Measurements from ENCODE around the gene ZBTB20. TPM values are rescaled to one million over a fixed set of nuclear protein-coding genes. Genes with fewer than 3 reads are reported as not detected.

ZBTB20 gene
- total and polyA plus RNA-seq, 3 experiments from 2014 or later = 6.3 to 25.6 (median 6.5) TPM

DNA sequence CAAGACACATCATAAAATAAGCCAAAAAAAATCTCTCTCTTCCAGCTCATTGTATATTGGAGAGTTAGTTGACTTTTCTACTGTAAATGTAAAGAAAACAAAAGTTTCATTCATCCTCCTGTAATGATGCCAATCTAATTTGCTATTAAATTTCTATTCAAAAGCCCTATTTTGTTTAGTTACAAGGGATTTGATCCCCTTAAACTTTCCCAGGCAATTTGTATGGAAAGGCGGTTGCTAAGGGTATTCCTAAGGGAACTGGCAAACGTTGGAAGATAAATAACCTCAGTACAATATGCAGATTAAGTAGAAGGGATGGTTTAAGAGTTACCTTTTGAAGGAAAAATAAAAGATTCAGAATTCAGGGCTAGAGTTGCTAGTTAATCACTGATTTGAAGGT, 500.6 kb downstream of the ZBTB20 start:
- POLR2A ChIA-PET = no interaction called here
- Mint-ChIP-seq H3K4me1 (peaks cover 0 to 9% (median 7%) of the 10 kb centered on the region in 3 donors), H3K27me3 (no peaks in the 10 kb centered on the region), H3K9me3 (no peaks in the 10 kb centered on the region), H3K27ac (no peak overlapping the region), H3K36me3 (peaks cover 2 to 27% (median 5%) of the 10 kb centered on the region in 3 donors), H3K4me3 (no peak overlapping the region)
- Histone ChIP-seq H3K36me3 (ENCODE audit: insufficient read depth, low read length) (no peaks in the 10 kb centered on the region), H3K4me3 (ENCODE audit: low read length) (no peak overlapping the region), H3K9me3 (ENCODE audit: low read length) (no peaks in the 10 kb centered on the region), H3K27me3 (ENCODE audit: insufficient read depth, low read length, poor library complexity, severe bottlenecking) (no peaks in the 10 kb centered on the region), H3K4me1 (ENCODE audit: insufficient read depth, low read length) (no peaks in the 10 kb centered on the region), H3K27ac (ENCODE audit: low read depth, low read length) (no peak overlapping the region)
- DNase-seq = no peak
- CTCF ChIA-PET = no interaction called here

- POLR2A ChIA-PET = no interaction called here
- Mint-ChIP-seq H3K9me3 (no peaks in the 10 kb centered on the region), H3K36me3 (peaks cover 2 to 27% (median 5%) of the 10 kb centered on the region in 3 donors), H3K27me3 (no peaks in the 10 kb centered on the region), H3K4me1 (peaks cover 0 to 4% (median 0%) of the 10 kb centered on the region in 3 donors), H3K4me3 (no peak overlapping the region), H3K27ac (no peak overlapping the region)
- Histone ChIP-seq H3K4me3 (ENCODE audit: low read length) (no peak overlapping the region), H3K9me3 (ENCODE audit: low read length) (no peaks in the 10 kb centered on the region), H3K36me3 (ENCODE audit: insufficient read depth, low read length) (no peaks in the 10 kb centered on the region), H3K27ac (ENCODE audit: low read depth, low read length) (no peak overlapping the region), H3K27me3 (ENCODE audit: insufficient read depth, low read length, poor library complexity, severe bottlenecking) (no peaks in the 10 kb centered on the region), H3K4me1 (ENCODE audit: insufficient read depth, low read length) (no peaks in the 10 kb centered on the region)
- no peak for DNase-seq
- CTCF ChIA-PET = no interaction called here
Observed at GRCh38 chr3:114645392-114645791, 501.7 kb downstream of the ZBTB20 start.

DNA sequence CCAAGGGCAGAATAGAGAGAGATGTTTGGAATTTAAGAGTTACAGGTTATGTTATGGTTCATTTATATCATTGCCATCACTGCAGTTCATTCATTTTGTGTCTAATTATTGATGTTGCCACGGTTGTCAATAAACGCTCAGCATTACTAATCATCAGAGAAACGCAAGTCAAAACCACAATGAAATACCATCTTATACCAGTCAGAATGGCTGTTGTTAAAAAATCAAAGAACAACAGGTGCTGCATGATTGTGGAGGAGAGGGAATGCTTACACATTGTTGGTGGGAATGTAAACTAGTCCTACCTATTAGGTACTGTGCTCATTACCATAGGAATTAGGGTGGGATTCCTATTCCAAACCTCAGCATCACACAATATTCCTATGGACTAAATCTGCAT, 502.7 kb downstream of the ZBTB20 start:
- Mint-ChIP-seq H3K4me1 (peaks cover 0 to 3% (median 0%) of the 10 kb centered on the region in 3 donors), H3K27me3 (no peaks in the 10 kb centered on the region), H3K27ac (no peak overlapping the region), H3K4me3 (no peak overlapping the region), H3K36me3 (peaks cover 2 to 32% (median 5%) of the 10 kb centered on the region in 3 donors), H3K9me3 (no peaks in the 10 kb centered on the region)
- ChIA-PET CTCF (no interaction called here), POLR2A (interaction anchor here (0.6 kb wide), 1 partner anchor 132 kb away, joined by 3 read pairs; no protein-coding TSS in a partner anchor)
- Histone ChIP-seq H3K4me1 (ENCODE audit: insufficient read depth, low read length) (no peaks in the 10 kb centered on the region), H3K9me3 (ENCODE audit: low read length) (no peaks in the 10 kb centered on the region), H3K36me3 (ENCODE audit: insufficient read depth, low read length) (no peaks in the 10 kb centered on the region), H3K4me3 (ENCODE audit: low read length) (no peak overlapping the region), H3K27me3 (ENCODE audit: insufficient read depth, low read length, poor library complexity, severe bottlenecking) (no peaks in the 10 kb centered on the region), H3K27ac (ENCODE audit: low read depth, low read length) (no peak overlapping the region)
- no peak for DNase-seq

GRCh38 chr3:114642951-114643741, 503.9 kb downstream of the ZBTB20 start:
- H3K27ac Mint-ChIP-seq = no peak overlapping the region
- no peaks in the 10 kb centered on the region for H3K4me1 ChIP-seq (ENCODE audit: insufficient read depth, low read length)
- no peaks in the 10 kb centered on the region for H3K36me3 ChIP-seq (ENCODE audit: insufficient read depth, low read length)
- H3K9me3 ChIP-seq (ENCODE audit: low read length) = no peaks in the 10 kb centered on the region
- ChIA-PET CTCF (no interaction called here), POLR2A (no interaction called here)
- no peaks in the 10 kb centered on the region for H3K27me3 Mint-ChIP-seq
- H3K4me3 ChIP-seq (ENCODE audit: low read length) = no peak overlapping the region
- no peak for DNase-seq
- H3K36me3 Mint-ChIP-seq = peaks cover 6 to 38% (median 7%) of the 10 kb centered on the region in 3 donors
- H3K4me1 Mint-ChIP-seq = no peaks in the 10 kb centered on the region
- H3K27me3 ChIP-seq (ENCODE audit: insufficient read depth, low read length, poor library complexity, severe bottlenecking) = no peaks in the 10 kb centered on the region
- H3K27ac ChIP-seq (ENCODE audit: low read depth, low read length) = no peak overlapping the region
- peaks cover 0 to 9% (median 2%) of the 10 kb centered on the region in 5 donors for H3K9me3 Mint-ChIP-seq
- no peak overlapping the region for H3K4me3 Mint-ChIP-seq

DNA sequence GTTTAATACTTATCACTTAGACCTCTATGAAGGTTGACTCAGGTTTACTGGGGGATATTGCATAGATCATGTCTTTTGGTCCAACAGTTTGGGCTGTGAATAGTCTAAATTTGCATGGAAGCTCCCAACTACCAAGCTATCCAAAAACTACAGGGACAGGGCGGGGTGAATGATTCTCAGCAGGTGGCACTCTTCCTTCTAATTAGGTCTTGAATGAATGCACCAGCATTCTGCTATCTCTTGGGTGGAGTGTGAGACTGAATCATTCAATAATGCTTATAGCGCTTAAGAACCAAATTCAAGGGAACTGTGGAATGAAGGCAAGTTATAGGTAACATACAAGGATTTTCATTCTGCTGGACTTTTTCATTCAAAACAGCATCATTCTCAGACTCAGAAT, 507.0 kb downstream of the ZBTB20 start:
- Mint-ChIP-seq H3K4me1 (no peaks in the 10 kb centered on the region), H3K27ac (no peak overlapping the region), H3K4me3 (no peak overlapping the region), H3K36me3 (peaks cover 19 to 59% (median 22%) of the 10 kb centered on the region in 3 donors), H3K27me3 (no peaks in the 10 kb centered on the region), H3K9me3 (peaks cover 10 to 26% (median 21%) of the 10 kb centered on the region in 5 donors)
- CTCF ChIA-PET = no interaction called here
- H3K27me3 ChIP-seq (ENCODE audit: insufficient read depth, low read length, poor library complexity, severe bottlenecking) = no peaks in the 10 kb centered on the region
- H3K9me3 ChIP-seq (ENCODE audit: low read length) = peaks cover 5% of the 10 kb centered on the region
- no peak overlapping the region for H3K4me3 ChIP-seq (ENCODE audit: low read length)
- H3K36me3 ChIP-seq (ENCODE audit: insufficient read depth, low read length) = no peaks in the 10 kb centered on the region
- no peak overlapping the region for H3K27ac ChIP-seq (ENCODE audit: low read depth, low read length)
- no peak for DNase-seq
- POLR2A ChIA-PET = no interaction called here
- H3K4me1 ChIP-seq (ENCODE audit: insufficient read depth, low read length) = no peaks in the 10 kb centered on the region

GRCh38 chr3:114639171-114639570, 507.9 kb downstream of the ZBTB20 start:
- Histone ChIP-seq H3K27me3 (ENCODE audit: insufficient read depth, low read length, poor library complexity, severe bottlenecking) (no peaks in the 10 kb centered on the region), H3K27ac (ENCODE audit: low read depth, low read length) (no peak overlapping the region), H3K36me3 (ENCODE audit: insufficient read depth, low read length) (no peaks in the 10 kb centered on the region), H3K9me3 (ENCODE audit: low read length) (peaks cover 5% of the 10 kb centered on the region), H3K4me3 (ENCODE audit: low read length) (no peak overlapping the region), H3K4me1 (ENCODE audit: insufficient read depth, low read length) (no peaks in the 10 kb centered on the region)
- Mint-ChIP-seq H3K9me3 (peaks cover 12 to 26% (median 21%) of the 10 kb centered on the region in 5 donors), H3K27ac (peak overlapping the region in 1 of 8 donors; percentile 41), H3K4me3 (no peak overlapping the region), H3K27me3 (no peaks in the 10 kb centered on the region), H3K4me1 (no peaks in the 10 kb centered on the region), H3K36me3 (peaks cover 19 to 62% (median 22%) of the 10 kb centered on the region in 3 donors)
- DNase-seq = no peak
- POLR2A ChIA-PET = no interaction called here
- CTCF ChIA-PET = no interaction called here

GRCh38 chr3:114635878-114636277, 511.2 kb downstream of the ZBTB20 start:
- Histone ChIP-seq H3K4me3 (ENCODE audit: low read length) (no peak overlapping the region), H3K27ac (ENCODE audit: low read depth, low read length) (no peak overlapping the region), H3K4me1 (ENCODE audit: insufficient read depth, low read length) (no peaks in the 10 kb centered on the region), H3K36me3 (ENCODE audit: insufficient read depth, low read length) (no peaks in the 10 kb centered on the region), H3K27me3 (ENCODE audit: insufficient read depth, low read length, poor library complexity, severe bottlenecking) (no peaks in the 10 kb centered on the region), H3K9me3 (ENCODE audit: low read length) (peaks cover 5% of the 10 kb centered on the region)
- Mint-ChIP-seq H3K4me1 (peaks cover 0 to 6% (median 0%) of the 10 kb centered on the region in 3 donors), H3K27ac (no peak overlapping the region), H3K9me3 (peaks cover 12 to 26% (median 21%) of the 10 kb centered on the region in 5 donors), H3K4me3 (no peak overlapping the region), H3K36me3 (peaks cover 20 to 42% (median 21%) of the 10 kb centered on the region in 3 donors), H3K27me3 (no peaks in the 10 kb centered on the region)
- CTCF ChIA-PET = interaction anchor here (0.9 kb wide), 1 partner anchor 92 kb away, joined by 4 read pairs; no protein-coding TSS in a partner anchor
- POLR2A ChIA-PET = no interaction called here
- DNase-seq = no peak

- no peaks in the 10 kb centered on the region for H3K36me3 ChIP-seq (ENCODE audit: insufficient read depth, low read length)
- no peak for DNase-seq
- H3K27ac Mint-ChIP-seq = no peak overlapping the region
- H3K36me3 Mint-ChIP-seq = peaks cover 20 to 37% (median 21%) of the 10 kb centered on the region in 3 donors
- CTCF ChIA-PET = no interaction called here
- POLR2A ChIA-PET = no interaction called here
- no peak overlapping the region for H3K27ac ChIP-seq (ENCODE audit: low read depth, low read length)
- H3K4me3 ChIP-seq (ENCODE audit: low read length) = no peak overlapping the region
- peaks cover 0 to 6% (median 0%) of the 10 kb centered on the region in 3 donors for H3K4me1 Mint-ChIP-seq
- no peaks in the 10 kb centered on the region for H3K27me3 ChIP-seq (ENCODE audit: insufficient read depth, low read length, poor library complexity, severe bottlenecking)
- peaks cover 5% of the 10 kb centered on the region for H3K9me3 ChIP-seq (ENCODE audit: low read length)
- peaks cover 12 to 26% (median 21%) of the 10 kb centered on the region in 5 donors for H3K9me3 Mint-ChIP-seq
- no peak overlapping the region for H3K4me3 Mint-ChIP-seq
- no peaks in the 10 kb centered on the region for H3K27me3 Mint-ChIP-seq
- no peaks in the 10 kb centered on the region for H3K4me1 ChIP-seq (ENCODE audit: insufficient read depth, low read length)
Observed at GRCh38 chr3:114634635-114635034, 512.5 kb downstream of the ZBTB20 start.
